HEK293 (cell line): Measurements from ENCODE around the gene KCNAB1.

Experiments
- TCF7L2 ChIP-seq: IDR thresholded peaks from 2 replicates; pipeline ENCODE4 v1.6.1; 2011; ENCODE audit warnings: low read depth, mild to moderate bottlenecking, inconsistent platforms, low read length, moderate library complexity, borderline replicate concordance
- ZBTB8A ChIP-seq: fragments of 450-650 bp; formaldehyde crosslinking; IDR thresholded peaks from 2 replicates; pipeline ENCODE4 v1.5.1; 2016; ENCODE audit warnings: missing biosample characterization, missing genetic modification characterization
- ZNF24 ChIP-seq: fragments of 450-650 bp; formaldehyde crosslinking; IDR thresholded peaks from 2 replicates; pipeline ENCODE4 v1.5.1; 2016; ENCODE audit warnings: missing biosample characterization, missing genetic modification characterization
- ZNF292 ChIP-seq: fragments of 450-650 bp; formaldehyde crosslinking; IDR thresholded peaks from 2 replicates; pipeline ENCODE4 v1.5.1; 2016; ENCODE audit warnings: low read depth, missing biosample characterization, missing genetic modification characterization, borderline replicate concordance
- ZXDB ChIP-seq: fragments of 450-650 bp; formaldehyde crosslinking; IDR thresholded peaks from 2 replicates; pipeline ENCODE4 v1.5.1; 2016; ENCODE audit warnings: missing biosample characterization, missing genetic modification characterization
- TF ChIP-seq, protein P1 (sequence below): fragments of 450-650 bp; formaldehyde crosslinking; IDR thresholded peaks from 2 replicates; pipeline ENCODE4 v1.5.1; 2016; ENCODE audit warnings: missing biosample characterization, missing genetic modification characterization
- TF ChIP-seq, protein P2 (sequence below): fragments of 450-650 bp; formaldehyde crosslinking; IDR thresholded peaks from 2 replicates; pipeline ENCODE4 v1.5.1; 2016; ENCODE audit warnings: missing biosample characterization, missing genetic modification characterization

DNA sequence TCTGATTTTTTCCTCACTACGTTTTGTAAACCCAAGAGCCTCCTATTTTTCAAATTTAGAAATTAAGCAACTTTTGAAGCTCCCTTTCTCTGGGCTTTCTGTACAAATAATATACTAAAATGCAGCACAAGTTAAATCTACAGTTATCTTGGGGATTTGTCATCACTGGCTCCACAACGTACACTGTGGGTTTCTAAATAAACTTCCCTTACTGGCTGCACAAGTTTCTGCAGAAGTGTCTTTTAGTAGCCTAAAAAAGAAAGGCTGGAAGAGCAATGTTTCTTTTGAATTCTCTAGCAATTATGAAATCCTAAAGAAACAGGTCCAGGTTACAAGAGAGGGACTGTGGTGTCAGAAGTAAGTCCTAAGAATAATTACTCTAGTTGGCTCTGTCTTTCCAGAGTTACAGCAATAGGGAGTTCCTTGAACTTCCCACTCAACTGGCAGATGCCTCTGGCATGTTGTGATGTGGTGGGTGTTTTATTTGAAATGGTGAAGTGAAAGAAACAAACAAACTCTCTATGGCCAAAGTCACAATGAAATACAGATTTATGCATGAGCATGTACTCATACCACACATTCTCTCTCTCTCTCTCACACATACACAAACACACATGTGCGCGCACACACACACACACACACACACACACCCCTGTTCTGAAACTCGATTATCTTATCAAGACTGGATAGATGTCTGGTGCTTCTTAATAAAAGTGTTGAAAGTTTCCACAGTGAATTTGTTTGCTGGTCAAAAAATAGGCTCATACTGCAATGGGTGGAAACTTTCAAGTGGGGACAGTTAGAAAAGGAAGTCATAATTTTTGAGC lies 236.4 kb downstream of the KCNAB1 start:
- TF ChIP-seq, protein P1, sequence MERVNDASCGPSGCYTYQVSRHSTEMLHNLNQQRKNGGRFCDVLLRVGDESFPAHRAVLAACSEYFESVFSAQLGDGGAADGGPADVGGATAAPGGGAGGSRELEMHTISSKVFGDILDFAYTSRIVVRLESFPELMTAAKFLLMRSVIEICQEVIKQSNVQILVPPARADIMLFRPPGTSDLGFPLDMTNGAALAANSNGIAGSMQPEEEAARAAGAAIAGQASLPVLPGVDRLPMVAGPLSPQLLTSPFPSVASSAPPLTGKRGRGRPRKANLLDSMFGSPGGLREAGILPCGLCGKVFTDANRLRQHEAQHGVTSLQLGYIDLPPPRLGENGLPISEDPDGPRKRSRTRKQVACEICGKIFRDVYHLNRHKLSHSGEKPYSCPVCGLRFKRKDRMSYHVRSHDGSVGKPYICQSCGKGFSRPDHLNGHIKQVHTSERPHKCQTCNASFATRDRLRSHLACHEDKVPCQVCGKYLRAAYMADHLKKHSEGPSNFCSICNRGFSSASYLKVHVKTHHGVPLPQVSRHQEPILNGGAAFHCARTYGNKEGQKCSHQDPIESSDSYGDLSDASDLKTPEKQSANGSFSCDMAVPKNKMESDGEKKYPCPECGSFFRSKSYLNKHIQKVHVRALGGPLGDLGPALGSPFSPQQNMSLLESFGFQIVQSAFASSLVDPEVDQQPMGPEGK (tag by site-specific recombination): no peak
- TF ChIP-seq TCF7L2: no peak
- TF ChIP-seq, protein P2, sequence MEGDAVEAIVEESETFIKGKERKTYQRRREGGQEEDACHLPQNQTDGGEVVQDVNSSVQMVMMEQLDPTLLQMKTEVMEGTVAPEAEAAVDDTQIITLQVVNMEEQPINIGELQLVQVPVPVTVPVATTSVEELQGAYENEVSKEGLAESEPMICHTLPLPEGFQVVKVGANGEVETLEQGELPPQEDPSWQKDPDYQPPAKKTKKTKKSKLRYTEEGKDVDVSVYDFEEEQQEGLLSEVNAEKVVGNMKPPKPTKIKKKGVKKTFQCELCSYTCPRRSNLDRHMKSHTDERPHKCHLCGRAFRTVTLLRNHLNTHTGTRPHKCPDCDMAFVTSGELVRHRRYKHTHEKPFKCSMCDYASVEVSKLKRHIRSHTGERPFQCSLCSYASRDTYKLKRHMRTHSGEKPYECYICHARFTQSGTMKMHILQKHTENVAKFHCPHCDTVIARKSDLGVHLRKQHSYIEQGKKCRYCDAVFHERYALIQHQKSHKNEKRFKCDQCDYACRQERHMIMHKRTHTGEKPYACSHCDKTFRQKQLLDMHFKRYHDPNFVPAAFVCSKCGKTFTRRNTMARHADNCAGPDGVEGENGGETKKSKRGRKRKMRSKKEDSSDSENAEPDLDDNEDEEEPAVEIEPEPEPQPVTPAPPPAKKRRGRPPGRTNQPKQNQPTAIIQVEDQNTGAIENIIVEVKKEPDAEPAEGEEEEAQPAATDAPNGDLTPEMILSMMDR: no peak
- no peak for TF ChIP-seq ZXDB (tag by site-specific recombination)
- no peak for TF ChIP-seq ZBTB8A (tag by site-specific recombination)
- TF ChIP-seq ZNF292 (tag by site-specific recombination): no peak
- TF ChIP-seq ZNF24 (tag by site-specific recombination): no peak
